CD8-positive, alpha-beta memory T cell (primary cell): Measurements from ENCODE around the gene WASF1. TPM values are rescaled to one million over a fixed set of nuclear protein-coding genes. Genes with fewer than 3 reads are reported as not detected.

Experiments
- CTCF ChIA-PET: fragments of 350-600 bp; sonication (Branson Sonifier 250); formaldehyde crosslinking; loops from one replicate; lab custom pipeline; 2021; ENCODE audit warnings: antibody characterized with exemption; lab: Charles Lee
- POLR2A ChIA-PET: fragments of 350-600 bp; sonication (Branson Sonifier 250); formaldehyde crosslinking; loops from one replicate; lab custom pipeline; 2021; ENCODE audit warnings: antibody characterized with exemption; lab: Charles Lee
- DNase-seq, 5 donors: peaks; one replicate each; pipeline versions ENCODE4 v3.0.0 to v3.0.0-alpha.2; 2020 to 2022; ENCODE audit warnings: mixed read lengths in 1 of 5
- H3K27ac ChIP-seq: one replicate; pipeline ENCODE4 v1.7.0; 2013; ENCODE audit warnings: low read depth, mild to moderate bottlenecking, low read length, moderate library complexity
- H3K27me3 ChIP-seq: 2 replicates; pipeline ENCODE4 v1.7.0; 2013; ENCODE audit warnings: low read length, mild to moderate bottlenecking; ENCODE audit not compliant: insufficient read depth, poor library complexity, severe bottlenecking
- H3K36me3 ChIP-seq: 2 replicates; pipeline ENCODE4 v1.7.0; 2013; ENCODE audit warnings: mild to moderate bottlenecking, low read length, moderate library complexity; ENCODE audit not compliant: insufficient read depth
- H3K4me1 ChIP-seq: 2 replicates; pipeline ENCODE4 v1.7.0; 2013; ENCODE audit warnings: mild to moderate bottlenecking, low read length, moderate library complexity; ENCODE audit not compliant: insufficient read depth
- H3K4me3 ChIP-seq: 2 replicates; pipeline ENCODE4 v1.7.0; 2013; ENCODE audit warnings: mild to moderate bottlenecking, low read length
- H3K9me3 ChIP-seq: 2 replicates; pipeline ENCODE4 v1.7.0; 2013; ENCODE audit warnings: mild to moderate bottlenecking, low read length
- H3K27ac Mint-ChIP-seq, 8 donors: one replicate each; pipeline ENCODE4 v1.8.0; 2020 to 2021; ENCODE audit warnings: mixed read lengths in 8 of 8, mild to moderate bottlenecking in 6 of 8, inconsistent platforms in 3 of 8, moderate library complexity in 3 of 8
- H3K27me3 Mint-ChIP-seq, 2 donors: one replicate each; pipeline ENCODE4 v1.8.0; 2020 to 2021; ENCODE audit warnings: mixed read lengths in 2 of 2, mild to moderate bottlenecking in 1 of 2, moderate library complexity in 1 of 2
- H3K36me3 Mint-ChIP-seq, 3 donors: one replicate each; pipeline ENCODE4 v1.8.0; 2020 to 2021; ENCODE audit warnings: mixed read lengths in 3 of 3, inconsistent platforms in 1 of 3, mild to moderate bottlenecking in 1 of 3
- H3K4me1 Mint-ChIP-seq, 3 donors: one replicate each; pipeline ENCODE4 v1.8.0; 2020 to 2021; ENCODE audit warnings: mixed read lengths in 3 of 3, inconsistent platforms in 1 of 3, mild to moderate bottlenecking in 1 of 3
- H3K4me3 Mint-ChIP-seq, 7 donors: one replicate each; pipeline ENCODE4 v1.8.0; 2020 to 2021; ENCODE audit warnings: mixed read lengths in 7 of 7, mild to moderate bottlenecking in 6 of 7, moderate library complexity in 4 of 7, inconsistent platforms in 2 of 7
- H3K9me3 Mint-ChIP-seq, 5 donors: one replicate each; pipeline ENCODE4 v1.8.0; 2020 to 2022; ENCODE audit warnings: mixed read lengths in 5 of 5, mild to moderate bottlenecking in 3 of 5, moderate library complexity in 2 of 5, inconsistent platforms in 1 of 5
- polyA plus RNA-seq: library from polyadenylated mRNA; unstranded; fragments of 300-500 nt; fragmentation: Illumina TruSeq; gene quantifications from one replicate; pipeline ENCODE4 v1.2.3, GENCODE V29; 2021
- total RNA-seq, 2 experiments: library from RNA; stranded (reverse); gene quantifications; one replicate each; pipeline ENCODE4 v1.2.3, GENCODE V29; 2021

The WASF1 gene
- total and polyA plus RNA-seq, 3 experiments from 2014 or later = 0.36 to 2.4 (median 1.8) TPM

GRCh38 chr6:110158479-110158878 is 21.0 kb downstream of the WASF1 start:
- Mint-ChIP-seq H3K4me3 (no peak overlapping the region), H3K27ac (no peak overlapping the region), H3K27me3 (peaks cover 9 to 48% of the 10 kb centered on the region in 2 donors), H3K36me3 (peaks cover 0 to 3% (median 0%) of the 10 kb centered on the region in 3 donors), H3K9me3 (peaks cover 0 to 5% (median 2%) of the 10 kb centered on the region in 5 donors), H3K4me1 (no peaks in the 10 kb centered on the region)
- CTCF ChIA-PET = no interaction called here
- POLR2A ChIA-PET = no interaction called here
- Histone ChIP-seq H3K27ac (no peak overlapping the region), H3K4me3 (no peak overlapping the region), H3K9me3 (no peaks in the 10 kb centered on the region), H3K36me3 (no peaks in the 10 kb centered on the region), H3K27me3 (no peaks in the 10 kb centered on the region), H3K4me1 (no peaks in the 10 kb centered on the region)
- no peak for DNase-seq

- Mint-ChIP-seq H3K9me3 (peaks cover 0 to 6% (median 0%) of the 10 kb centered on the region in 5 donors), H3K4me3 (no peak overlapping the region), H3K27me3 (peaks cover 10 to 16% of the 10 kb centered on the region in 2 donors), H3K36me3 (no peaks in the 10 kb centered on the region), H3K4me1 (no peaks in the 10 kb centered on the region), H3K27ac (no peak overlapping the region)
- no peak overlapping the region for H3K4me3 ChIP-seq
- CTCF ChIA-PET = no interaction called here
- POLR2A ChIA-PET = no interaction called here
- H3K27me3 ChIP-seq = no peaks in the 10 kb centered on the region
- DNase-seq = no peak
- no peaks in the 10 kb centered on the region for H3K4me1 ChIP-seq
- H3K27ac ChIP-seq = no peak overlapping the region
- no peaks in the 10 kb centered on the region for H3K36me3 ChIP-seq
- no peaks in the 10 kb centered on the region for H3K9me3 ChIP-seq
These were observed 31.6 kb downstream of the WASF1 start for GRCh38 chr6:110147870-110148269.

- Mint-ChIP-seq H3K4me1 (no peaks in the 10 kb centered on the region), H3K27me3 (peaks cover 5 to 48% of the 10 kb centered on the region in 2 donors), H3K27ac (no peak overlapping the region), H3K9me3 (peaks cover 0 to 7% (median 0%) of the 10 kb centered on the region in 5 donors), H3K36me3 (peaks cover 0 to 4% (median 0%) of the 10 kb centered on the region in 3 donors), H3K4me3 (no peak overlapping the region)
- Histone ChIP-seq H3K4me1 (no peaks in the 10 kb centered on the region), H3K9me3 (no peaks in the 10 kb centered on the region), H3K36me3 (no peaks in the 10 kb centered on the region), H3K27me3 (no peaks in the 10 kb centered on the region), H3K4me3 (no peak overlapping the region), H3K27ac (no peak overlapping the region)
- ChIA-PET POLR2A (no interaction called here), CTCF (no interaction called here)
- no peak for DNase-seq
These were observed 38.8 kb downstream of the WASF1 start for GRCh38 chr6:110140650-110141049.

GRCh38 chr6:110139052-110139451 is 40.4 kb downstream of the WASF1 start:
- Mint-ChIP-seq H3K4me3 (no peak overlapping the region), H3K36me3 (peaks cover 0 to 4% (median 0%) of the 10 kb centered on the region in 3 donors), H3K4me1 (no peaks in the 10 kb centered on the region), H3K27ac (no peak overlapping the region), H3K9me3 (peaks cover 0 to 2% (median 0%) of the 10 kb centered on the region in 5 donors), H3K27me3 (peaks cover 7 to 54% of the 10 kb centered on the region in 2 donors)
- Histone ChIP-seq H3K27me3 (no peaks in the 10 kb centered on the region), H3K4me1 (no peaks in the 10 kb centered on the region), H3K27ac (no peak overlapping the region), H3K36me3 (no peaks in the 10 kb centered on the region), H3K4me3 (no peak overlapping the region), H3K9me3 (no peaks in the 10 kb centered on the region)
- POLR2A ChIA-PET = no interaction called here
- no peak for DNase-seq
- CTCF ChIA-PET = no interaction called here

GRCh38 chr6:110137924-110138887 is 41.3 kb downstream of the WASF1 start:
- Histone ChIP-seq H3K27ac (no peak overlapping the region), H3K9me3 (no peaks in the 10 kb centered on the region), H3K4me1 (no peaks in the 10 kb centered on the region), H3K27me3 (no peaks in the 10 kb centered on the region), H3K36me3 (no peaks in the 10 kb centered on the region), H3K4me3 (no peak overlapping the region)
- DNase-seq = no peak
- H3K4me1 Mint-ChIP-seq = no peaks in the 10 kb centered on the region
- ChIA-PET POLR2A (no interaction called here), CTCF (no interaction called here)
- H3K27me3 Mint-ChIP-seq = peaks cover 7 to 54% of the 10 kb centered on the region in 2 donors
- H3K36me3 Mint-ChIP-seq = peaks cover 0 to 4% (median 0%) of the 10 kb centered on the region in 3 donors
- no peak overlapping the region for H3K4me3 Mint-ChIP-seq
- peak overlapping the region in 1 of 8 donors; percentile 20 for H3K27ac Mint-ChIP-seq
- peaks cover 0 to 2% (median 0%) of the 10 kb centered on the region in 5 donors for H3K9me3 Mint-ChIP-seq

- Histone ChIP-seq H3K4me1 (no peaks in the 10 kb centered on the region), H3K27me3 (no peaks in the 10 kb centered on the region), H3K9me3 (no peaks in the 10 kb centered on the region), H3K4me3 (no peak overlapping the region), H3K36me3 (no peaks in the 10 kb centered on the region), H3K27ac (no peak overlapping the region)
- H3K36me3 Mint-ChIP-seq = no peaks in the 10 kb centered on the region
- DNase-seq = no peak
- H3K4me1 Mint-ChIP-seq = no peaks in the 10 kb centered on the region
- no peak overlapping the region for H3K4me3 Mint-ChIP-seq
- ChIA-PET CTCF (no interaction called here), POLR2A (no interaction called here)
- H3K27ac Mint-ChIP-seq = no peak overlapping the region
- peaks cover 2 to 7% of the 10 kb centered on the region in 2 donors for H3K27me3 Mint-ChIP-seq
- no peaks in the 10 kb centered on the region for H3K9me3 Mint-ChIP-seq
These were observed 49.1 kb downstream of the WASF1 start for GRCh38 chr6:110130362-110130761.

- DNase-seq = no peak
- no peak overlapping the region for H3K27ac ChIP-seq
- H3K27ac Mint-ChIP-seq = no peak overlapping the region
- no peaks in the 10 kb centered on the region for H3K27me3 Mint-ChIP-seq
- H3K9me3 ChIP-seq = no peaks in the 10 kb centered on the region
- H3K4me1 Mint-ChIP-seq = no peaks in the 10 kb centered on the region
- H3K4me3 Mint-ChIP-seq = no peak overlapping the region
- H3K9me3 Mint-ChIP-seq = no peaks in the 10 kb centered on the region
- H3K27me3 ChIP-seq = no peaks in the 10 kb centered on the region
- H3K36me3 ChIP-seq = no peaks in the 10 kb centered on the region
- H3K36me3 Mint-ChIP-seq = no peaks in the 10 kb centered on the region
- POLR2A ChIA-PET = no interaction called here
- CTCF ChIA-PET = no interaction called here
- no peaks in the 10 kb centered on the region for H3K4me1 ChIP-seq
- no peak overlapping the region for H3K4me3 ChIP-seq
These were observed 51.1 kb downstream of the WASF1 start for GRCh38 chr6:110128418-110128817.

GRCh38 chr6:110125361-110125760 is 54.1 kb downstream of the WASF1 start:
- no peaks in the 10 kb centered on the region for H3K36me3 Mint-ChIP-seq
- Histone ChIP-seq H3K36me3 (no peaks in the 10 kb centered on the region), H3K9me3 (no peaks in the 10 kb centered on the region), H3K27me3 (no peaks in the 10 kb centered on the region), H3K4me3 (no peak overlapping the region), H3K27ac (no peak overlapping the region), H3K4me1 (no peaks in the 10 kb centered on the region)
- POLR2A ChIA-PET = no interaction called here
- no peak for DNase-seq
- H3K27ac Mint-ChIP-seq = no peak overlapping the region
- no peaks in the 10 kb centered on the region for H3K27me3 Mint-ChIP-seq
- H3K9me3 Mint-ChIP-seq = no peaks in the 10 kb centered on the region
- no peak overlapping the region for H3K4me3 Mint-ChIP-seq
- CTCF ChIA-PET = no interaction called here
- no peaks in the 10 kb centered on the region for H3K4me1 Mint-ChIP-seq
